Measurements from ENCODE around the gene ERF. TPM values are rescaled to one million over a fixed set of nuclear protein-coding genes. Genes with fewer than 3 reads are reported as not detected.

Gene ERF
- total RNA-seq, 1 donor from 2014 or later = 47.4 TPM

- DNase-seq (ENCODE audit: low spot score) = peak; percentile 80
Measured at GRCh38 chr19:42254089-42254849, 659 bp downstream of the ERF start.

GRCh38 chr19:42253245-42254088 lies 1.5 kb downstream of the ERF start:
- no peak for DNase-seq (ENCODE audit: low spot score)

GRCh38 chr19:42252365-42253244 lies 2.3 kb downstream of the ERF start:
- peak; percentile 58 for DNase-seq (ENCODE audit: low spot score)

GRCh38 chr19:42251572-42252358 lies 3.2 kb downstream of the ERF start:
- no peak for DNase-seq (ENCODE audit: low spot score)

GRCh38 chr19:42250666-42251531 lies 4.0 kb downstream of the ERF start:
- no peak for DNase-seq (ENCODE audit: low spot score)

GRCh38 chr19:42250183-42250665 lies 4.7 kb downstream of the ERF start:
- DNase-seq (ENCODE audit: low spot score) = no peak

- no peak for DNase-seq (ENCODE audit: low spot score)
Measured at GRCh38 chr19:42249769-42250168, 5.2 kb downstream of the ERF start.

GRCh38 chr19:42249149-42249750 lies 5.7 kb downstream of the ERF start:
- DNase-seq (ENCODE audit: low spot score) = peak; percentile 51

- no peak for DNase-seq (ENCODE audit: low spot score)
Measured at GRCh38 chr19:42248270-42249148, 6.4 kb downstream of the ERF start.

- no peak for DNase-seq (ENCODE audit: low spot score)
Measured at GRCh38 chr19:42247640-42248199, 7.2 kb downstream of the ERF start.

GRCh38 chr19:42246922-42247639 lies 7.8 kb downstream of the ERF start:
- no peak for DNase-seq (ENCODE audit: low spot score)

GRCh38 chr19:42246143-42246921 lies 8.6 kb downstream of the ERF start:
- peak; percentile 80 for DNase-seq (ENCODE audit: low spot score)

- DNase-seq (ENCODE audit: low spot score) = no peak
Measured at GRCh38 chr19:42245231-42245630, 9.7 kb downstream of the ERF start.

- peak; percentile 94 for DNase-seq (ENCODE audit: low spot score)
Measured at GRCh38 chr19:42244347-42245220, 10.3 kb downstream of the ERF start.

- peak; percentile 98 for DNase-seq (ENCODE audit: low spot score)
Measured at GRCh38 chr19:42242512-42243409, 12.2 kb downstream of the ERF start, which contains the start of gene GSK3A. Gene GSK3A (minus strand): TSS chr19:42242602. CDS start chr19:42242465, 137 bp downstream.
